PFSK-1 (cell line): ENCODE results near the gene RTF1.

ENCODE experiments used
- FOXP2 ChIP-seq: optimal IDR thresholded peaks from 2 replicates; pipeline ENCODE3; 2011; ENCODE audit warnings: borderline replicate concordance, control low read depth, inconsistent platforms; ENCODE audit not compliant: insufficient read depth; ENCODE audit errors: extremely low read length, extremely low read depth
- POLR2AphosphoS5 ChIP-seq: IDR thresholded peaks from 2 replicates; pipeline ENCODE4 v1.6.1; 2012; ENCODE audit warnings: low read depth, mild to moderate bottlenecking, control low read depth, low read length, moderate library complexity
- SIN3A ChIP-seq: IDR thresholded peaks from 2 replicates; pipeline ENCODE4 v1.6.1; 2012; ENCODE audit warnings: mild to moderate bottlenecking, low read length, moderate library complexity, borderline replicate concordance; ENCODE audit not compliant: insufficient read depth
- TAF1 ChIP-seq: IDR thresholded peaks from 2 replicates; pipeline ENCODE4 v1.6.1; 2012; ENCODE audit warnings: low read length, control low read depth, borderline replicate concordance; ENCODE audit not compliant: insufficient read depth
- TF ChIP-seq, protein P1 (sequence below), 2 experiments: IDR thresholded peaks; 2 replicates each; pipeline versions ENCODE4 v1.6.1 to v1.8.0; 2011 to 2012; ENCODE audit warnings: low read depth in 2 of 2, low read length in 2 of 2, control low read depth in 1 of 2, inconsistent platforms in 1 of 2, mild to moderate bottlenecking in 1 of 2, moderate library complexity in 1 of 2; ENCODE audit not compliant: insufficient read depth in 1 of 2

Gene RTF1

DNA sequence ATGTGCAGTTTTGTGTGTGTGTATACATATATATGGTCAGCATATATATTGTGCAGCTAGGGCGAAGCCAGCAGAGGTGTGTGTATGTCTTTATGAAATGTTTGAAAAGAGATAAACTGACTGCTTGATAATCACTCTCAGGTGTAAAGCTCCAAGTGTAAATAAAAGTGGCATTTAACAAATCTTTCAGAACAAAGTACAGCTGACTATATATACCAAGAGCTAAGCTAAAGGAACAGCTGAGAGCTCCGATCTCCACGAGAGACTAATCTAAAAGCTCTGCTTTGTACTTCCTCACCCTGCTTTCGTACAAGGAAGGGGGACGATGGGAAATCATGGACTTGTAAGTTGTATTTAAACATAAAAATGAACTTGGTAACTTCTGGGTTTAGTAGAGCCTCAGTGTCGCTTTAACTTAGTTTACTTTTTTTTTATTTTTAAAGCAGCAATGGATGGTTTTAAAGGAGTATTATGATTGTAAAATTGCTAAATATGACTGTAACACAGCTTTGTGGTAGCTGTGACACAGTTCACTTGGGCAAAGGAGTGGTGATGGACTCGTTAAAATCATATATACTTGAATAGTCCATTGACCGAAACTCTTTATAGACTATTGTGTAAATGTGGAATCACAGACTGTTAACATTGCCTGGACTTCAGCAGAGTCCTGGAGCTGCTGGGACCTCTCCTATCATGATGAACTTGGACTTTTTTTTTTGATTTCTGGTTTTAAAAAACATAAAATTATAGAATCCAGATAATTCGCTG, 65.4 kb downstream of the RTF1 start:
- TF ChIP-seq FOXP2 (no peak), TAF1 (no peak), POLR2AphosphoS5 (no peak), SIN3A (no peak)
- TF ChIP-seq, protein P1, sequence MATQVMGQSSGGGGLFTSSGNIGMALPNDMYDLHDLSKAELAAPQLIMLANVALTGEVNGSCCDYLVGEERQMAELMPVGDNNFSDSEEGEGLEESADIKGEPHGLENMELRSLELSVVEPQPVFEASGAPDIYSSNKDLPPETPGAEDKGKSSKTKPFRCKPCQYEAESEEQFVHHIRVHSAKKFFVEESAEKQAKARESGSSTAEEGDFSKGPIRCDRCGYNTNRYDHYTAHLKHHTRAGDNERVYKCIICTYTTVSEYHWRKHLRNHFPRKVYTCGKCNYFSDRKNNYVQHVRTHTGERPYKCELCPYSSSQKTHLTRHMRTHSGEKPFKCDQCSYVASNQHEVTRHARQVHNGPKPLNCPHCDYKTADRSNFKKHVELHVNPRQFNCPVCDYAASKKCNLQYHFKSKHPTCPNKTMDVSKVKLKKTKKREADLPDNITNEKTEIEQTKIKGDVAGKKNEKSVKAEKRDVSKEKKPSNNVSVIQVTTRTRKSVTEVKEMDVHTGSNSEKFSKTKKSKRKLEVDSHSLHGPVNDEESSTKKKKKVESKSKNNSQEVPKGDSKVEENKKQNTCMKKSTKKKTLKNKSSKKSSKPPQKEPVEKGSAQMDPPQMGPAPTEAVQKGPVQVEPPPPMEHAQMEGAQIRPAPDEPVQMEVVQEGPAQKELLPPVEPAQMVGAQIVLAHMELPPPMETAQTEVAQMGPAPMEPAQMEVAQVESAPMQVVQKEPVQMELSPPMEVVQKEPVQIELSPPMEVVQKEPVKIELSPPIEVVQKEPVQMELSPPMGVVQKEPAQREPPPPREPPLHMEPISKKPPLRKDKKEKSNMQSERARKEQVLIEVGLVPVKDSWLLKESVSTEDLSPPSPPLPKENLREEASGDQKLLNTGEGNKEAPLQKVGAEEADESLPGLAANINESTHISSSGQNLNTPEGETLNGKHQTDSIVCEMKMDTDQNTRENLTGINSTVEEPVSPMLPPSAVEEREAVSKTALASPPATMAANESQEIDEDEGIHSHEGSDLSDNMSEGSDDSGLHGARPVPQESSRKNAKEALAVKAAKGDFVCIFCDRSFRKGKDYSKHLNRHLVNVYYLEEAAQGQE (IDR thresholded peaks at IDR 0.05; ENCODE audit: insufficient read depth in 1 of 2, low read depth in 2 of 2, low read length in 2 of 2): no peak

DNA sequence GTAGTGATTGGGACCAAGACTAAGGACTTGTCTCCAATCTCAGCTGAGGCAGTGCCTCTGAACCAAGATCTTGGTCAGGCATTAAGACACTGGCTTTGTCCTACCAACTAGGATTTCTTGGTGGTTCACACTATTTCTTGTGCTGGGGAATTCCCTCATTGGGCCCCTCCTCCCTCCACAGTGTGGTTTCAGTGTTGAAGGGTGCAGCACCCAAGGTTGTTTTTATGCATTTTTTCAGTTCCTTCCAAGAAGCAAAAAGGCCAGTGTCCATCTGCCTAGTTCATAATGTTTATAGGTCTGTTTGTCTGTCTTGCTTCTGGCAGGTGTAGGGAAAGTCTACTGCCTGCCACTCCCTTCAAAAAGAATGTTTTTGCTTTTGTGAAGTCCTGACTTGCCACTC, 66.2 kb downstream of the RTF1 start:
- TF ChIP-seq SIN3A (no peak), POLR2AphosphoS5 (no peak), FOXP2 (no peak), TAF1 (no peak)
- TF ChIP-seq, protein P1 (IDR thresholded peaks at IDR 0.05; ENCODE audit: insufficient read depth in 1 of 2, low read depth in 2 of 2, low read length in 2 of 2): no peak

DNA sequence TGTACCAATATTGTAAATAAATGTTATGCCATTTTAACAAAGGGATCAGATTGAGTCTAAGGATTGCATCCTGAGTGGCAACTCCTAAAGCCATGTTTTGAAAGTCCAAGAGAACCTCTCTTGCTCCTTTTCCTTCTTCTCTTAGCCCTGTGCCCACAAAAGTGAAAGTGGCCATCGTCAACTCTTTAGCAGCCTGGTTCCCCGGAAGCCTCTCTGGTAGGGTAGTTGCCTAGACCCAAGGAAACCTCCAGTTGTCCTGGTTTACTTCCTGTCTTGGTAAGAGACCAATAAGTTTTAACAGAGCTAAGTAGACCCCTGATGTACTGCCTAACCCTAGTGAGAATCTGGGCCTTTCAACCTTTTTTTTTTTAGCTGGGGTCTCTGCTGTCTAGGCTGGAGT, 66.6 kb downstream of the RTF1 start:
- TF ChIP-seq TAF1 (no peak), SIN3A (no peak), POLR2AphosphoS5 (no peak), FOXP2 (no peak)
- TF ChIP-seq, protein P1 (IDR thresholded peaks at IDR 0.05; ENCODE audit: insufficient read depth in 1 of 2, low read depth in 2 of 2, low read length in 2 of 2): no peak

DNA sequence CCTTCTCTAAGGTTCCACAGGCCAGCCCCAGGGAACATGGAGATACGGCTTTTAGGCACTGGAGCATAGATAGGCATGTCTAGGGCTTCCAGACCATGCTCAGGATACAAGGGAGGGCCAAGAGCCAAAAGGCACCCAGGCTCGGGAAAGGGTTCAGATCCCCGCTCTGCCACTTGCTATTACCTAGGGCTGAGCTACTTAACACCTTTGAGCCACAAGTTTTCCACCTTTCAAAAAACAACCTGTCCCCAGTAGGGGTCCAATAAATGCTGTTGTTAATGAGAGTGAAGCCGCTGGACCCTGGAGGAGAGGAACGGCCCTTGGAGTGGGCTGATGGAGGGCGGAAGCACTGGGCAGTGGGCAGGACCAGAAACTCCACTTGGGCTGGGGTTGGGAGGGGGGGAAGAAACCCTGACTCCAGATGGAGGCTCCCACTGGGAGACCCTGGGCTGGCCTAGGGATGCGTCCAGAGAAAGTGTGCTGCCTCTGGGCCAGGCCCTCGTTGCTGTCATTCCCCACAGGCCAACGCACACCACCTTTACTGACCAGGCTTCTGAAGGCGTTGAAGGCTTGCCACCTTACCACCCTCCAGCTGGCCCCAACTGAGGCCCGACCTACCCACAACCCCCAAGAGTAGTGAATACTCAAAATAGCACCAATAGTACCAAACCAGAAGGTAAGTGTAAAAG, 68.2 kb downstream of the RTF1 start:
- no peak for TF ChIP-seq POLR2AphosphoS5
- no peak for TF ChIP-seq SIN3A
- no peak for TF ChIP-seq FOXP2
- TF ChIP-seq, protein P1 (IDR thresholded peaks at IDR 0.05; ENCODE audit: insufficient read depth in 1 of 2, low read depth in 2 of 2, low read length in 2 of 2): no peak
- no peak for TF ChIP-seq TAF1
